SIG-M5 treated with dmso at 0.1 percent for 504 hours (cell line): ENCODE results near the gene AKT3.

Experiments
- DNase-seq: peaks from one replicate; lab custom pipeline; 2025; ENCODE audit not compliant: unreplicated experiment; lab: John Stamatoyannopoulos, UW

Gene AKT3

GRCh38 chr1:243564814-243565213 is 285.2 kb downstream of the AKT3 start:
- no peak for DNase-seq

GRCh38 chr1:243563732-243564131 is 286.3 kb downstream of the AKT3 start:
- DNase-seq: no peak

DNA sequence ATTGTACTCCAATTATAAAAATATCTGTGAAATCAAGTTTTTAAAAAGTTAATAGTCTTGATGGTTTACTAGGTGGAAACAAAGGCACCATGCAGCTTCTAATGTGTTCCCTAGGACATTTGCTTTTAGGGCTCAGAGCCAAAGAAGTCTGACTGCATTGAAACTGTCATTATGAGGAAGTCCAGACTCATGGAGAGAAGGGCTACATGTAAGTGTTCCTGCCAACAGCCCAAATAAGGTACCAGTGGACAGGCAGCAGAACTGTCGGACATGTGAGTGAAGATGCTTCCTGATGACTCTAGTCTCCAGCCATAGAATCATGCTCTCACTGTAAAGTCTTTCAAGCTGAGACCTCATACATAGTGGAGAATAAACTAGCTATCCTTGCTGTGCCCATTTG is 287.6 kb downstream of the AKT3 start:
- peak; percentile 8 for DNase-seq

- DNase-seq: no peak
Observed at GRCh38 chr1:243561588-243562319, 288.3 kb downstream of the AKT3 start.

GRCh38 chr1:243559575-243560162 is 290.4 kb downstream of the AKT3 start:
- DNase-seq: no peak

GRCh38 chr1:243558576-243558975 is 291.5 kb downstream of the AKT3 start:
- no peak for DNase-seq

- no peak for DNase-seq
Observed at GRCh38 chr1:243557866-243558265, 292.2 kb downstream of the AKT3 start.

GRCh38 chr1:243554686-243555085 is 295.4 kb downstream of the AKT3 start:
- no peak for DNase-seq

GRCh38 chr1:243553090-243553489 is 297.0 kb downstream of the AKT3 start:
- no peak for DNase-seq

DNA sequence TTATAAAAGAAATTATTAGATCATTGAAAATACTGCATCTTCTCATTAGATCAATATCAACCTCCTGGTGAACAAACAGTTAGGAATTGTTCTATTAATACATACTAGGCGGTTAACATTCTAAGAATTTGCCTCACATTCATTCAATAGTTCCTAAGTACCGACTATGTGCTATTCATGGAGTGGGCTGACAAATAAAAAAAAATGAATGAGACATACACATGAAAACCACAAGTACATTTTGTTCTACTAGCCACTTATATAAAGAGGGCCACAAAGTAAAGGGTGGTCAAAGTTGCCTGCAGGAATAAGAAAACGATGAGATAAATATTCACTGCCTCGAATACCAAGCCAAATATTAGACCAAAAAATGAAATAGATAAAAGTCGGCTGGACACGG is 299.8 kb downstream of the AKT3 start:
- DNase-seq: no peak

GRCh38 chr1:243549791-243550190 is 300.3 kb downstream of the AKT3 start:
- no peak for DNase-seq

DNA sequence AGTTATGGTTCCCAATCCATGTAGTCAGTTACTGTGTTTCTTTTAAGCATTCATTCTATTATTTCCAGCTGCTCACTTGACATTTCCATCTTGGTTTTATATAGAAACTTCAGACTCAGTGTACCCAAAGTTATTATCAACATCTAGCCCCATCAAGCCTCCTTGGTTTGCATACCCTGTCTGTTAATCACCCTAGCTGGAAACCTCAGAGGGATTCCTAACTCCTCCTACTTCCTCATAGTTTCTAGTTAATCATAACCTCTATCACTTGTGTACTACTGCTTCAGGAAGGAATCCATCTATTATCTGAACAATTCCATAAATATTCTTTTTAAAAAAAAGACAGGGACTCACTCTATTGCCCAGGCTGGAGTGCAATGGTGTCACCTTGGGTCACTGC is 300.9 kb downstream of the AKT3 start:
- DNase-seq: no peak

- no peak for DNase-seq
Observed at GRCh38 chr1:243548516-243548915, 301.5 kb downstream of the AKT3 start.

DNA sequence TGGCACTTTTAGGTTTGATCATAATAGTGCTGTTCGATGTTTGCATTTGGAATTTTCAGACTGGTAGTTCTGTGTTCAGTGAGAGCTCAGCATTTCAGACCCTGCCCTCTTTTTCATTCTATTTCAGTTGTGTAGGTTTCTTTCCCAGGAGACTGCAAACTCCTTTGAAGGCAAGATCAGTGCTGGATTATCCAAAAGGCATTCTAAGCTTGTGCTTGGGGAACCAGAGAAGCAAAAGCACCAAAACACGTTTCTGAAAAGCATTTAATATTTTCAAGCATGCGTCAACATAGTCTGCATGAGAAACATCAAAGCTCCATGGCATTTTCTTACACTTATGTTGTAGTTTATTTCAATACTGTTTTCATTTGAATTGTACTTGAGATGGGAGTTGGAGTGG is 302.2 kb downstream of the AKT3 start:
- no peak for DNase-seq

GRCh38 chr1:243546457-243546856 is 303.6 kb downstream of the AKT3 start:
- no peak for DNase-seq

GRCh38 chr1:243543501-243543900 is 306.5 kb downstream of the AKT3 start:
- DNase-seq: no peak

GRCh38 chr1:243542739-243543415 is 307.2 kb downstream of the AKT3 start:
- no peak for DNase-seq

DNA sequence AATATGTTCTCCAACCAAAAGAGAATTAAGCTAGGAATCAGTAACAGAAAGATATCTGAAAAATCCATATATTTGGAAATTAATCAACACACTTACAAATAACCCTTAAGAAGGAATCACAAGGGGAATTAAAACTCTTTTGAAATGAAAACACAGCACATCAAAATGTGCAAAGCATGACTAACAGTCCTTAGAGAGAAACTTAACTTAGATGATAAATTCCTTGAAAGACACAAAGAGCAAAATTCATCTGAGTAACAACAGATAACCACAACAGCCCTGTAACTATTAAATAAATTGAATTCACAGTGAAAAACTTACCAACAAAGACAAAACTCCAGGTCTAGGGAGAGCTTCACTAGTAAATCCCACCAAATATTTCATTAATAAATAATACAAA is 310.4 kb downstream of the AKT3 start:
- DNase-seq: no peak

- no peak for DNase-seq
Observed at GRCh38 chr1:243535014-243535413, 315.0 kb downstream of the AKT3 start.

GRCh38 chr1:243529512-243529911 is 320.5 kb downstream of the AKT3 start:
- DNase-seq: no peak

- no peak for DNase-seq
Observed at GRCh38 chr1:243528459-243529121, 321.5 kb downstream of the AKT3 start.

GRCh38 chr1:243526180-243526579 is 323.9 kb downstream of the AKT3 start:
- DNase-seq: no peak
